CD4-positive, alpha-beta T cell treated with Interleukin-12 subunit alpha and Interleukin-12 subunit beta, for 1 hour (primary cell): ENCODE measurements around the gene PPP2R5D.
"Not testable (repeated sequence)": the region's sequence is repeated elsewhere in the genome, so short reads cannot be mapped to it uniquely, and the experiment has no call there.

Source experiments
- DNase-seq: peaks from one replicate; pipeline ENCODE4 v3.0.0-alpha.2; 2020

Gene PPP2R5D

GRCh38 chr6:43034190-43034525, 49.8 kb downstream of the PPP2R5D start:
- DNase-seq, result no peak

GRCh38 chr6:43035495-43036194, 51.3 kb downstream of the PPP2R5D start:
- no peak for DNase-seq

- no peak for DNase-seq
Measured at GRCh38 chr6:43036712-43037111, 52.3 kb downstream of the PPP2R5D start.

- no peak for DNase-seq
Measured at GRCh38 chr6:43037197-43037596, 52.8 kb downstream of the PPP2R5D start.

GRCh38 chr6:43037706-43038105, 53.3 kb downstream of the PPP2R5D start:
- DNase-seq, result no peak

GRCh38 chr6:43038727-43039126, 54.4 kb downstream of the PPP2R5D start:
- DNase-seq, result no peak

- DNase-seq, result no peak
Measured at GRCh38 chr6:43040542-43041257, 56.3 kb downstream of the PPP2R5D start.

GRCh38 chr6:43041475-43041874, 57.1 kb downstream of the PPP2R5D start:
- not testable (repeated sequence) for DNase-seq

- DNase-seq, result no peak
Measured at GRCh38 chr6:43043310-43043709, 58.9 kb downstream of the PPP2R5D start.

GRCh38 chr6:43045371-43045930, 61.1 kb downstream of the PPP2R5D start:
- DNase-seq, result no peak

- DNase-seq, result no peak
Measured at GRCh38 chr6:43047998-43048397, 63.6 kb downstream of the PPP2R5D start.

- no peak for DNase-seq
Measured at GRCh38 chr6:43050981-43051380, 66.6 kb downstream of the PPP2R5D start.

GRCh38 chr6:43052225-43052841, 68.0 kb downstream of the PPP2R5D start:
- no peak for DNase-seq

- DNase-seq, result no peak
Measured at GRCh38 chr6:43052842-43053544, 68.6 kb downstream of the PPP2R5D start.

GRCh38 chr6:43053545-43054205, 69.3 kb downstream of the PPP2R5D start, which contains the start of gene CUL7:
Gene CUL7, minus strand, starts transcription at chr6:43053851. Its CDS starts 1,063 bp downstream, at chr6:43052788.
- peak; percentile 92 for DNase-seq

GRCh38 chr6:43054206-43054943, 70.0 kb downstream of the PPP2R5D start:
- DNase-seq, result no peak

- DNase-seq, result no peak
Measured at GRCh38 chr6:43055966-43056365, 71.6 kb downstream of the PPP2R5D start.

- DNase-seq, result no peak
Measured at GRCh38 chr6:43058531-43058930, 74.2 kb downstream of the PPP2R5D start.

GRCh38 chr6:43059168-43060033, 75.0 kb downstream of the PPP2R5D start, which contains the start of the genes KLC4 and MRPL2:
Gene KLC4, plus strand, starts transcription at chr6:43059631. Its CDS starts 1,705 bp downstream, at chr6:43061336.
Gene MRPL2, minus strand, starts transcription at chr6:43059434. Its CDS starts 53 bp downstream, at chr6:43059381.
- DNase-seq, result peak; percentile 98

GRCh38 chr6:43060034-43060754, 75.8 kb downstream of the PPP2R5D start:
- DNase-seq, result no peak
